HG02938 (cell line): ENCODE measurements around the gene AOC2.
"Not testable (repeated sequence)": the region's sequence is repeated elsewhere in the genome, so short reads cannot be mapped to it uniquely, and the experiment has no call there.

Source experiments
- ATAC-seq: cut with Tn5 transposase; IDR thresholded peaks from one replicate; pipeline ENCODE4 v1.9.1; 2021; ENCODE audit warnings: mild to moderate bottlenecking, moderate library complexity; ENCODE audit not compliant: unreplicated experiment

Gene AOC2

GRCh38 chr17:42878924-42879595 lies 34.7 kb downstream of the AOC2 start:
- no peak for ATAC-seq

- no peak for ATAC-seq
Measured at GRCh38 chr17:42879596-42879985, 35.2 kb downstream of the AOC2 start.

GRCh38 chr17:42880776-42881310 lies 36.5 kb downstream of the AOC2 start:
- no peak for ATAC-seq

- ATAC-seq, result not testable (repeated sequence)
Measured at GRCh38 chr17:42881706-42882105, 37.3 kb downstream of the AOC2 start.

- no peak for ATAC-seq
Measured at GRCh38 chr17:42882166-42882565, 37.8 kb downstream of the AOC2 start.

- ATAC-seq, result no peak
Measured at GRCh38 chr17:42883802-42884558, 39.6 kb downstream of the AOC2 start.

- not testable (repeated sequence) for ATAC-seq
Measured at GRCh38 chr17:42885806-42886205, 41.4 kb downstream of the AOC2 start.

- ATAC-seq, result no peak
Measured at GRCh38 chr17:42886283-42887176, 42.1 kb downstream of the AOC2 start.

- no peak for ATAC-seq
Measured at GRCh38 chr17:42889809-42890208, 45.4 kb downstream of the AOC2 start.

- no peak for ATAC-seq
Measured at GRCh38 chr17:42891539-42892152, 47.3 kb downstream of the AOC2 start.

- no peak for ATAC-seq
Measured at GRCh38 chr17:42893359-42893758, 49.0 kb downstream of the AOC2 start.

- ATAC-seq, result no peak
Measured at GRCh38 chr17:42894283-42895184, 50.2 kb downstream of the AOC2 start.

GRCh38 chr17:42895185-42895555 lies 50.8 kb downstream of the AOC2 start:
- ATAC-seq, result no peak

GRCh38 chr17:42898147-42898811 lies 53.9 kb downstream of the AOC2 start:
- no peak for ATAC-seq

- ATAC-seq, result not testable (repeated sequence)
Measured at GRCh38 chr17:42899981-42900380, 55.6 kb downstream of the AOC2 start.
